GM19328 (cell line): ENCODE data around the gene SELENOH.

Experiments
- ATAC-seq: cut with Tn5 transposase; IDR thresholded peaks from one replicate; pipeline ENCODE4 v1.9.1; 2021; ENCODE audit warnings: mild to moderate bottlenecking, moderate library complexity; ENCODE audit not compliant: unreplicated experiment

The SELENOH gene

GRCh38 chr11:57745206-57745605 is 3.9 kb downstream of the SELENOH start:
- no peak for ATAC-seq

- no peak for ATAC-seq
These were observed 5.6 kb downstream of the SELENOH start for GRCh38 chr11:57746920-57747319.

GRCh38 chr11:57751176-57751575 is 9.9 kb downstream of the SELENOH start:
- ATAC-seq = no peak

GRCh38 chr11:57751676-57752253 is 10.5 kb downstream of the SELENOH start, which contains the start of gene BTBD18:
BTBD18 (minus strand) TSS chr11:57751819; CDS start chr11:57751188, 631 bp downstream.
- ATAC-seq = no peak

GRCh38 chr11:57752954-57753353 is 11.7 kb downstream of the SELENOH start:
- ATAC-seq = no peak

- ATAC-seq = no peak
These were observed 16.9 kb downstream of the SELENOH start for GRCh38 chr11:57758174-57758573.

- peak; percentile 86 for ATAC-seq
These were observed 20.3 kb downstream of the SELENOH start, which contains the start of gene CTNND1 for GRCh38 chr11:57761301-57762234. CTNND1 (plus strand) TSS chr11:57761802; CDS start chr11:57791479, 29,677 bp downstream.

GRCh38 chr11:57762235-57762861 is 21.1 kb downstream of the SELENOH start:
- no peak for ATAC-seq

- no peak for ATAC-seq
These were observed 22.3 kb downstream of the SELENOH start for GRCh38 chr11:57763568-57763967.

- ATAC-seq = no peak
These were observed 22.7 kb downstream of the SELENOH start for GRCh38 chr11:57764021-57764420.

- no peak for ATAC-seq
These were observed 23.3 kb downstream of the SELENOH start for GRCh38 chr11:57764566-57764965.

- no peak for ATAC-seq
These were observed 23.7 kb downstream of the SELENOH start for GRCh38 chr11:57764972-57765371.

- ATAC-seq = no peak
These were observed 29.5 kb downstream of the SELENOH start for GRCh38 chr11:57770793-57771192.

- no peak for ATAC-seq
These were observed 30.1 kb downstream of the SELENOH start for GRCh38 chr11:57771365-57771764.

- ATAC-seq = no peak
These were observed 31.3 kb downstream of the SELENOH start for GRCh38 chr11:57772562-57772961.

GRCh38 chr11:57773026-57773598 is 31.8 kb downstream of the SELENOH start:
- ATAC-seq = no peak

GRCh38 chr11:57775491-57775890 is 34.2 kb downstream of the SELENOH start:
- no peak for ATAC-seq

- no peak for ATAC-seq
These were observed 34.8 kb downstream of the SELENOH start for GRCh38 chr11:57776031-57776521.

- ATAC-seq = no peak
These were observed 35.4 kb downstream of the SELENOH start for GRCh38 chr11:57776577-57777210.

GRCh38 chr11:57777969-57778317 is 36.7 kb downstream of the SELENOH start:
- ATAC-seq = no peak
